CD4-positive, alpha-beta T cell treated with Interleukin-6 for 4 hours (primary cell): ENCODE results near the gene UQCC3.
"Not testable (repeated sequence)": the region's sequence is repeated elsewhere in the genome, so short reads cannot be mapped to it uniquely, and the experiment has no call there.

Source experiments
- DNase-seq: peaks from one replicate; pipeline ENCODE4 v3.0.0-alpha.2; 2020; ENCODE audit warnings: mixed read lengths

Gene UQCC3

GRCh38 chr11:62671608-62672389 is at the start of gene UQCC3, which contains the start of gene LBHD1:
Gene UQCC3 (plus strand): TSS chr11:62671673. CDS start chr11:62671746, 73 bp downstream.
Gene LBHD1 (minus strand): TSS chr11:62672267. CDS start chr11:62670031, 2,236 bp downstream.
- peak; percentile 75 for DNase-seq

- no peak for DNase-seq
Observed at GRCh38 chr11:62622476-62623089, 48.9 kb upstream of the UQCC3 start.

GRCh38 chr11:62627713-62628112 is 43.8 kb upstream of the UQCC3 start:
- no peak for DNase-seq

GRCh38 chr11:62632492-62632891 is 39.0 kb upstream of the UQCC3 start:
- DNase-seq: no peak

GRCh38 chr11:62644220-62644619 is 27.3 kb upstream of the UQCC3 start:
- DNase-seq: no peak

- no peak for DNase-seq
Observed at GRCh38 chr11:62645671-62645945, 25.9 kb upstream of the UQCC3 start.

- peak; percentile 100 for DNase-seq
Observed at GRCh38 chr11:62645946-62646824, 25.3 kb upstream of the UQCC3 start, which contains the start of gene GANAB. Gene GANAB (minus strand): TSS chr11:62646613. CDS start chr11:62646599, 14 bp downstream.

- no peak for DNase-seq
Observed at GRCh38 chr11:62646825-62647608, 24.5 kb upstream of the UQCC3 start.

GRCh38 chr11:62647609-62648005 is 23.9 kb upstream of the UQCC3 start:
- no peak for DNase-seq

- DNase-seq: no peak
Observed at GRCh38 chr11:62648185-62648966, 23.1 kb upstream of the UQCC3 start.

- DNase-seq: no peak
Observed at GRCh38 chr11:62648967-62649364, 22.5 kb upstream of the UQCC3 start.

- no peak for DNase-seq
Observed at GRCh38 chr11:62649486-62649885, 22.0 kb upstream of the UQCC3 start.

- not testable (repeated sequence) for DNase-seq
Observed at GRCh38 chr11:62650283-62650682, 21.2 kb upstream of the UQCC3 start.

- peak; percentile 57 for DNase-seq
Observed at GRCh38 chr11:62652161-62653006, 19.1 kb upstream of the UQCC3 start.

- no peak for DNase-seq
Observed at GRCh38 chr11:62654297-62654696, 17.2 kb upstream of the UQCC3 start.

- no peak for DNase-seq
Observed at GRCh38 chr11:62656796-62657429, 14.6 kb upstream of the UQCC3 start.

- peak; percentile 60 for DNase-seq
Observed at GRCh38 chr11:62664405-62665074, 6.9 kb upstream of the UQCC3 start.

GRCh38 chr11:62665075-62665598 is 6.3 kb upstream of the UQCC3 start, which contains the start of the genes C11orf98 and CSKMT:
Gene C11orf98 (minus strand): TSS chr11:62665210. CDS start chr11:62665169, 41 bp downstream.
Gene CSKMT (plus strand): TSS chr11:62665312. CDS start chr11:62665880, 568 bp downstream.
- DNase-seq: peak; percentile 95
